ENCODE measurements around the gene DCDC1.

DNA sequence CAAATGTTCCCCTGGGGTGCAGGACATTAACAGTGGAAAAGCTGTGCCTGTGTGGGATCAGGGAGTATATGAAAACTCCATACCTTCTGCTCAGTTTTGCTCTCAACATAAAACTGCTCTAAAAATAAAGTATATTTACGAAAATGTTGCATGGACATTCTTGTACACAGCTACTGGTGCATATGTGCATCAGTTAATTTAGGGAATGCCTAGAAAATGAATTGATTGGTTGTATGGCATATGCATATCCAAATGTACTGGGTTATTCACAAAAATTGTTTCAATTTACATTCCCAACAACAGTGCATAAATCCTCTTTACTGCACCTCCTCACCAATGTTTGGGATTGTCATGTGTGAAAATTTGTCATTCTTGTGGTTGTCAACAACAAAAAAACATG lies 532.3 kb downstream of the DCDC1 start:
- TF ChIP-seq MYC (IDR thresholded peaks at IDR 0.05; ENCODE audit: borderline replicate concordance, low read length) (no peak), KDM5A (IDR thresholded peaks at IDR 0.05) (no peak), JUN (IDR thresholded peaks at IDR 0.05) (no peak), POLR2A (IDR thresholded peaks at IDR 0.05; ENCODE audit: low read length) (no peak)
- TF ChIP-seq, protein P1, sequence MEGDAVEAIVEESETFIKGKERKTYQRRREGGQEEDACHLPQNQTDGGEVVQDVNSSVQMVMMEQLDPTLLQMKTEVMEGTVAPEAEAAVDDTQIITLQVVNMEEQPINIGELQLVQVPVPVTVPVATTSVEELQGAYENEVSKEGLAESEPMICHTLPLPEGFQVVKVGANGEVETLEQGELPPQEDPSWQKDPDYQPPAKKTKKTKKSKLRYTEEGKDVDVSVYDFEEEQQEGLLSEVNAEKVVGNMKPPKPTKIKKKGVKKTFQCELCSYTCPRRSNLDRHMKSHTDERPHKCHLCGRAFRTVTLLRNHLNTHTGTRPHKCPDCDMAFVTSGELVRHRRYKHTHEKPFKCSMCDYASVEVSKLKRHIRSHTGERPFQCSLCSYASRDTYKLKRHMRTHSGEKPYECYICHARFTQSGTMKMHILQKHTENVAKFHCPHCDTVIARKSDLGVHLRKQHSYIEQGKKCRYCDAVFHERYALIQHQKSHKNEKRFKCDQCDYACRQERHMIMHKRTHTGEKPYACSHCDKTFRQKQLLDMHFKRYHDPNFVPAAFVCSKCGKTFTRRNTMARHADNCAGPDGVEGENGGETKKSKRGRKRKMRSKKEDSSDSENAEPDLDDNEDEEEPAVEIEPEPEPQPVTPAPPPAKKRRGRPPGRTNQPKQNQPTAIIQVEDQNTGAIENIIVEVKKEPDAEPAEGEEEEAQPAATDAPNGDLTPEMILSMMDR (IDR thresholded peaks at IDR 0.05): no peak
- TF ChIP-seq, protein P2, sequence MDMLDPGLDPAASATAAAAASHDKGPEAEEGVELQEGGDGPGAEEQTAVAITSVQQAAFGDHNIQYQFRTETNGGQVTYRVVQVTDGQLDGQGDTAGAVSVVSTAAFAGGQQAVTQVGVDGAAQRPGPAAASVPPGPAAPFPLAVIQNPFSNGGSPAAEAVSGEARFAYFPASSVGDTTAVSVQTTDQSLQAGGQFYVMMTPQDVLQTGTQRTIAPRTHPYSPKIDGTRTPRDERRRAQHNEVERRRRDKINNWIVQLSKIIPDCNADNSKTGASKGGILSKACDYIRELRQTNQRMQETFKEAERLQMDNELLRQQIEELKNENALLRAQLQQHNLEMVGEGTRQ (IDR thresholded peaks at IDR 0.05): no peak
- TF ChIP-seq, protein P3, sequence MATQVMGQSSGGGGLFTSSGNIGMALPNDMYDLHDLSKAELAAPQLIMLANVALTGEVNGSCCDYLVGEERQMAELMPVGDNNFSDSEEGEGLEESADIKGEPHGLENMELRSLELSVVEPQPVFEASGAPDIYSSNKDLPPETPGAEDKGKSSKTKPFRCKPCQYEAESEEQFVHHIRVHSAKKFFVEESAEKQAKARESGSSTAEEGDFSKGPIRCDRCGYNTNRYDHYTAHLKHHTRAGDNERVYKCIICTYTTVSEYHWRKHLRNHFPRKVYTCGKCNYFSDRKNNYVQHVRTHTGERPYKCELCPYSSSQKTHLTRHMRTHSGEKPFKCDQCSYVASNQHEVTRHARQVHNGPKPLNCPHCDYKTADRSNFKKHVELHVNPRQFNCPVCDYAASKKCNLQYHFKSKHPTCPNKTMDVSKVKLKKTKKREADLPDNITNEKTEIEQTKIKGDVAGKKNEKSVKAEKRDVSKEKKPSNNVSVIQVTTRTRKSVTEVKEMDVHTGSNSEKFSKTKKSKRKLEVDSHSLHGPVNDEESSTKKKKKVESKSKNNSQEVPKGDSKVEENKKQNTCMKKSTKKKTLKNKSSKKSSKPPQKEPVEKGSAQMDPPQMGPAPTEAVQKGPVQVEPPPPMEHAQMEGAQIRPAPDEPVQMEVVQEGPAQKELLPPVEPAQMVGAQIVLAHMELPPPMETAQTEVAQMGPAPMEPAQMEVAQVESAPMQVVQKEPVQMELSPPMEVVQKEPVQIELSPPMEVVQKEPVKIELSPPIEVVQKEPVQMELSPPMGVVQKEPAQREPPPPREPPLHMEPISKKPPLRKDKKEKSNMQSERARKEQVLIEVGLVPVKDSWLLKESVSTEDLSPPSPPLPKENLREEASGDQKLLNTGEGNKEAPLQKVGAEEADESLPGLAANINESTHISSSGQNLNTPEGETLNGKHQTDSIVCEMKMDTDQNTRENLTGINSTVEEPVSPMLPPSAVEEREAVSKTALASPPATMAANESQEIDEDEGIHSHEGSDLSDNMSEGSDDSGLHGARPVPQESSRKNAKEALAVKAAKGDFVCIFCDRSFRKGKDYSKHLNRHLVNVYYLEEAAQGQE (IDR thresholded peaks at IDR 0.05): no peak

All from A549 (cell line).